Neural crest cell (in vitro differentiated cells): Measurements from ENCODE around the gene NFKBIB. TPM values are rescaled to one million over a fixed set of nuclear protein-coding genes. Genes with fewer than 3 reads are reported as not detected.

Source experiments
- DNase-seq: peaks from one replicate; pipeline ENCODE4 v3.0.0; 2021; ENCODE audit warnings: low read depth, mixed read lengths, low spot score
- H3K27ac Mint-ChIP-seq: one replicate; pipeline ENCODE4 v1.8.0; 2021; ENCODE audit warnings: mild to moderate bottlenecking, mixed read lengths; ENCODE audit not compliant: unreplicated experiment
- H3K27me3 Mint-ChIP-seq: 2 replicates; pipeline ENCODE4 v1.8.0; 2021; ENCODE audit warnings: low read depth, mild to moderate bottlenecking, mixed read lengths
- H3K36me3 Mint-ChIP-seq: 2 replicates; pipeline ENCODE4 v1.8.0; 2021; ENCODE audit warnings: low read depth, mild to moderate bottlenecking, mixed read lengths
- H3K4me1 Mint-ChIP-seq: 2 replicates; pipeline ENCODE4 v1.8.0; 2021; ENCODE audit warnings: mixed read lengths
- H3K4me3 Mint-ChIP-seq: one replicate; pipeline ENCODE4 v1.8.0; 2021; ENCODE audit warnings: mild to moderate bottlenecking, mixed read lengths
- H3K9me3 Mint-ChIP-seq: 2 replicates; pipeline ENCODE4 v1.8.0; 2021; ENCODE audit warnings: mixed read lengths
- long read RNA-seq: library from polyadenylated mRNA; unstranded; transcript quantifications from one replicate; pipeline ENCODE4 v2.0.0, GENCODE V29; 2020
- total RNA-seq: library from RNA; stranded (reverse); gene quantifications from 2 replicates; pipeline ENCODE4 v1.2.1, GENCODE V29; 2021
- TF ChIP-seq, protein P1 (sequence below): fragments of 200-600 bp; sonication (generic); conservative IDR thresholded peaks from 2 replicates; pipeline ENCODE4 v1.5.0; 2021; ENCODE audit warnings: antibody characterized with exemption, mild to moderate bottlenecking

Gene NFKBIB, protein sequence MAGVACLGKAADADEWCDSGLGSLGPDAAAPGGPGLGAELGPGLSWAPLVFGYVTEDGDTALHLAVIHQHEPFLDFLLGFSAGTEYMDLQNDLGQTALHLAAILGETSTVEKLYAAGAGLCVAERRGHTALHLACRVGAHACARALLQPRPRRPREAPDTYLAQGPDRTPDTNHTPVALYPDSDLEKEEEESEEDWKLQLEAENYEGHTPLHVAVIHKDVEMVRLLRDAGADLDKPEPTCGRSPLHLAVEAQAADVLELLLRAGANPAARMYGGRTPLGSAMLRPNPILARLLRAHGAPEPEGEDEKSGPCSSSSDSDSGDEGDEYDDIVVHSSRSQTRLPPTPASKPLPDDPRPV
- total RNA-seq: 19.9 and 21.2 TPM in 2 replicates
- long read RNA-seq, partial matches to known transcripts: 0 of 1 reads
- long read RNA-seq, other reads (novel, unspliced or antisense): 1 of 1 reads

DNA sequence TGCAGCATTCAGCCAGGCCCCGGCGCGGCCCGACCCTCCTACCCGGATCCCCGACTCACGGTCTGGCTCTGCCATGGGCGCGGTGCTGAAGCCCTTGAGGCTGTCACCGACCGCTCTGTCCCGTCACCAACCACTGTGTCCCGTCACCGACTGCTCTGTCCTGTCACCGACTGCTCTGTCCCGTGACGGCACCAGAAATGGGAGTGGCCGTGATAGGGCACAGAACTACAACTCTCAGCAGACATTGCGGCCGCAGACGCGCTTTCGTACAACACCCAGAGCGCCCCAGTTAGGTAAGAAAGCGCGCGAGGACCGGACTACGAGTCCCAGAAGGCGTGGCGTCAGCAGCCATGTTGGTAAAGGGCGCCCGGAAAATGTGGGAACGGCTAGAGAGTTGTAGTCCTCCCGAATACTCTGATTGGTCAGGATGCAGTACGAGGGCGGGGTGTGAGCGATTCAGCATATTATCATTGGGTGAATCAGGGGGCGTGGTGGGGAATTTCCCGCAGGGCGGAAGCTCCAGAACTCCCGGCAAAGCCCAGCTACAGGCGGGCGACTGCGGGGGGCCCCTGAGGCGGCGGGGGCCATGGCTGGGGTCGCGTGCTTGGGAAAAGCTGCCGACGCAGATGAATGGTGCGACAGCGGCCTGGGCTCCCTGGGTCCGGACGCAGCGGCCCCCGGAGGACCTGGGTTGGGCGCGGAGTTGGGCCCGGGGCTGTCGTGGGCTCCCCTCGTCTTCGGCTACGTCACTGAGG, at the start of gene NFKBIB, which contains the start of gene SIRT2:
TSS of gene NFKBIB (plus strand) at position 523 of the 755 bp plus-strand sequence. CDS start at position 587, 64 bp downstream.
TSS of gene SIRT2 (minus strand) at position 172 of the 755 bp plus-strand sequence. CDS start at position 75, 97 bp downstream.
- Mint-ChIP-seq H3K27me3 (no peaks in the 10 kb centered on the region), H3K4me1 (peaks cover 30% of the 10 kb centered on the region), H3K36me3 (peaks cover 2% of the 10 kb centered on the region), H3K4me3 (peak within 1 kb of the TSS; percentile 93), H3K27ac (peak within 1 kb of the TSS; percentile 94), H3K9me3 (no peaks in the 10 kb centered on the region)
- TF ChIP-seq, protein P1, sequence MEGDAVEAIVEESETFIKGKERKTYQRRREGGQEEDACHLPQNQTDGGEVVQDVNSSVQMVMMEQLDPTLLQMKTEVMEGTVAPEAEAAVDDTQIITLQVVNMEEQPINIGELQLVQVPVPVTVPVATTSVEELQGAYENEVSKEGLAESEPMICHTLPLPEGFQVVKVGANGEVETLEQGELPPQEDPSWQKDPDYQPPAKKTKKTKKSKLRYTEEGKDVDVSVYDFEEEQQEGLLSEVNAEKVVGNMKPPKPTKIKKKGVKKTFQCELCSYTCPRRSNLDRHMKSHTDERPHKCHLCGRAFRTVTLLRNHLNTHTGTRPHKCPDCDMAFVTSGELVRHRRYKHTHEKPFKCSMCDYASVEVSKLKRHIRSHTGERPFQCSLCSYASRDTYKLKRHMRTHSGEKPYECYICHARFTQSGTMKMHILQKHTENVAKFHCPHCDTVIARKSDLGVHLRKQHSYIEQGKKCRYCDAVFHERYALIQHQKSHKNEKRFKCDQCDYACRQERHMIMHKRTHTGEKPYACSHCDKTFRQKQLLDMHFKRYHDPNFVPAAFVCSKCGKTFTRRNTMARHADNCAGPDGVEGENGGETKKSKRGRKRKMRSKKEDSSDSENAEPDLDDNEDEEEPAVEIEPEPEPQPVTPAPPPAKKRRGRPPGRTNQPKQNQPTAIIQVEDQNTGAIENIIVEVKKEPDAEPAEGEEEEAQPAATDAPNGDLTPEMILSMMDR: no peak
- peak; percentile 96 for DNase-seq

DNA sequence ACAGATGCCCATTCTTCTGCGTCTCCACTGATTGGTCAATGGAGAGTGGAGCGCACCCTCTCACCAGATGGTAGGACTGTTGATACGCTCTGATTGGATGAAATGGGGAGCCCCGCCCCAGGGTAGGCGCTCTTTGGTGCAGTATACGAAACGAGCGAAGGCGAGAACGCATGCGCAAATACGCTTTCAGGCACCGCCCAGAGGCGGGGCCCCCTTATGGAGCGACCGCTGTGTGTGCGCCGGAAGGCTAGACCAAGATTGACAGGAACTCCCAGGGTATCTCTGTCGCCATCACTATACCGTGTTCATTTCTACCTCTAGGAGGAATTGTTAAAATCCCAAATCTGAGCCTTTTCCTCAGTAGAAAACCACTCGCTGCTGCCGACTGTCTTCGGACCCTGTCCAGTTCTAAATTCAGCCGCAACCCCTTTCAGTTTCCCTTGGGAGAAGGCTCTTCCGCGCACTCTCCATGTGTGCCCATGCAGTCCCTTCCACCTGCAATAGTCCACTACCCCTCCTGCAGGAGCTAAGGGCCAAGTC, 49.3 kb upstream of the NFKBIB start:
- Mint-ChIP-seq H3K36me3 (peaks cover 21% of the 10 kb centered on the region), H3K4me1 (peaks cover 56% of the 10 kb centered on the region), H3K27me3 (peaks cover 11% of the 10 kb centered on the region), H3K27ac (peak overlapping the region; percentile 95), H3K4me3 (peak overlapping the region; percentile 90), H3K9me3 (no peaks in the 10 kb centered on the region)
- TF ChIP-seq, protein P1: peak; percentile 53
- DNase-seq: peak; percentile 95

DNA sequence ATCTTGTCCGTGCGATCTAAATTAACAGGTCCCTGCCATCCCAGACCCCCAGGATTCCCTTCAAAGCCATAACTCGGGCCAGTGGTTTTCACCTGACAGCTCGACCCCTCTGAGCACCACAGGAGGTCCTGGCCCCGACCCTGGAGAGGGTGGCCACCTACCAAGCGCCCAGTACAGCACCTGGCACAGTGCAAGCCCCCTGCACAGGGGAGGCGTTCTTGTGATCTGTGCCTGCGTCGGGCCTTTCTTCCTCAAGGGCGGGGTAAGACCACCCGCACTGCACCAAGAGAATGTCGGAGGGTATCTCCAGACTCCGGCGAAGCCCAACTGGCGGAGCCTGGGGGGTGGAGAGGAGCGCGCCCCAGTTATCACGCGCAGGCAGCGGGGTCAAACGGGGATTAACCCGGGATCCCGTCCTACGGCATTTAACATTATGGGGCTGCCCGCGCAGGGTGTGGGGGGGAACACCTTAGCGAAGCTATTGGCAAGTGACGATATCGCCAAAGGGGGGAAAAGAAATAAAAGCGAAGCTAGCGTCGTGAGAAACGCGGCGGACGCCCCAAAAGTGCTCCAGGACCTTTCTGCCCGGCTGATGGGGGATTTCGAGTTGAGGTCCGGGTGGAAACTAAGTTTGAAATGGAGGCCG, 48.7 kb upstream of the NFKBIB start:
- H3K4me1 Mint-ChIP-seq: peaks cover 55% of the 10 kb centered on the region
- no peak for DNase-seq

DNA sequence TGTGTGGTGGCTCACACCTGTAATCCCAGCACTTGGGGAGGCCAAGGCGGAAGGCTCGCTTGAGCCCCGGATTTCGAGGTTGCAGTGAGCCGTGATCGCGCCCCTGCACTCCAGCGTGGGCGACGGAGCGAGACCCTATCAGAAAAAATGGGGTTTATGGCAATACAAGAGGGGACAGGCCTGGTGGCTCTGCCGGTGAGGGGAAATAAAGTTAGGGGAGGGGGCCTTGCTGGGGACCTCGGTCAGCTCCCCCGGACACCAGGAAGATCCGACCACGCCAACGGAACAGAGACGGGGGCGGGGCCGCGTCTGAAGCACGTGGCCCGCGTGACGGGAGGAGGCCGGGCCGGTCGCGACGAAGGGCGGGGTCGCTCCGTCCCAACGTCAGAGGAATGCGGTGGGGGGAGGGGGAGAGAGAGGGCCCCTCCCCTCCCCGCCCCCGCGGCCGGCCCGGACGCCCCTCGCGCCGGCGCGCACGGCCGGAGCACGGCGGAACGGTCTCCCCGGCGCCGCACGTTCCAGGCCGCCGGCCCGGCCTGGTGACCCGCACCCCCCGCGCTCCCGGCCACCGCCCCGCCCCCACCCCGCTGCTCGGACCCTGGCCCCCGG, 48.0 kb upstream of the NFKBIB start:
- peaks cover 1% of the 10 kb centered on the region for H3K9me3 Mint-ChIP-seq
- peaks cover 11% of the 10 kb centered on the region for H3K27me3 Mint-ChIP-seq
- TF ChIP-seq, protein P1: no peak
- H3K4me3 Mint-ChIP-seq: peak overlapping the region; percentile 90
- peaks cover 14% of the 10 kb centered on the region for H3K36me3 Mint-ChIP-seq
- H3K27ac Mint-ChIP-seq: peak overlapping the region; percentile 98
- peaks cover 57% of the 10 kb centered on the region for H3K4me1 Mint-ChIP-seq
- DNase-seq: peak; percentile 87

More for the DNA sequence above, 48.7 kb upstream of the NFKBIB start:
- no peaks in the 10 kb centered on the region for H3K9me3 Mint-ChIP-seq
- peak overlapping the region; percentile 98 for H3K27ac Mint-ChIP-seq
- H3K4me3 Mint-ChIP-seq: peak overlapping the region; percentile 90
- TF ChIP-seq, protein P1: peak; percentile 24
- peaks cover 11% of the 10 kb centered on the region for H3K27me3 Mint-ChIP-seq
- H3K36me3 Mint-ChIP-seq: peaks cover 16% of the 10 kb centered on the region
